ENCODE data around the gene CELSR1.

Gene CELSR1

GRCh38 chr22:46531581-46532175 lies 5.7 kb downstream of the CELSR1 start:
- TF ChIP-seq, protein P1, sequence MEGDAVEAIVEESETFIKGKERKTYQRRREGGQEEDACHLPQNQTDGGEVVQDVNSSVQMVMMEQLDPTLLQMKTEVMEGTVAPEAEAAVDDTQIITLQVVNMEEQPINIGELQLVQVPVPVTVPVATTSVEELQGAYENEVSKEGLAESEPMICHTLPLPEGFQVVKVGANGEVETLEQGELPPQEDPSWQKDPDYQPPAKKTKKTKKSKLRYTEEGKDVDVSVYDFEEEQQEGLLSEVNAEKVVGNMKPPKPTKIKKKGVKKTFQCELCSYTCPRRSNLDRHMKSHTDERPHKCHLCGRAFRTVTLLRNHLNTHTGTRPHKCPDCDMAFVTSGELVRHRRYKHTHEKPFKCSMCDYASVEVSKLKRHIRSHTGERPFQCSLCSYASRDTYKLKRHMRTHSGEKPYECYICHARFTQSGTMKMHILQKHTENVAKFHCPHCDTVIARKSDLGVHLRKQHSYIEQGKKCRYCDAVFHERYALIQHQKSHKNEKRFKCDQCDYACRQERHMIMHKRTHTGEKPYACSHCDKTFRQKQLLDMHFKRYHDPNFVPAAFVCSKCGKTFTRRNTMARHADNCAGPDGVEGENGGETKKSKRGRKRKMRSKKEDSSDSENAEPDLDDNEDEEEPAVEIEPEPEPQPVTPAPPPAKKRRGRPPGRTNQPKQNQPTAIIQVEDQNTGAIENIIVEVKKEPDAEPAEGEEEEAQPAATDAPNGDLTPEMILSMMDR (IDR thresholded peaks at IDR 0.05): no peak

DNA sequence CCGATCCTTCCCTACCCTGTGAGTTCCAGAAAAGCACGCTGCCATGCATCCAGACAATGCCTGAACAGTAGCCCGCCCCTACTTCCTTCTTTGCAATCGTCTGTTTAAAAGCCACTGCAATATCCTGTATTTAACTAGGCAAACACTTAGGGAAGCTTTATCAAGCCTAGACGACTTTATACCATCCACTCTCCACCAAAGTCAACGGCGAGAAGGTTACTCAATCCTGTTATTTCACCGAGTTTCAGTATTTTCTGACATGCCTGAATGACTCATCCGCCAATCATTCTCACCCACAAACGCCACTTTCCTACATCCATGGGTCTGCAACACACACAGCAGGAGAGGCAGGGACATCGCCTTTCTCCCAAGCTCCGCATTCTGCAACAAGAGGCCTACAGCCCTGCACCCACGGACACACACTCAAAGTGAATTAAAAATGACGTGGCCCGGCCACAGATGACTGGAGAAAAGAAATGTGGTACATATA lies 9.3 kb downstream of the CELSR1 start:
- TF ChIP-seq, protein P1 (IDR thresholded peaks at IDR 0.05): no peak

- TF ChIP-seq, protein P1 (IDR thresholded peaks at IDR 0.05): no peak
Observed at GRCh38 chr22:46526244-46526839, 11.1 kb downstream of the CELSR1 start.

DNA sequence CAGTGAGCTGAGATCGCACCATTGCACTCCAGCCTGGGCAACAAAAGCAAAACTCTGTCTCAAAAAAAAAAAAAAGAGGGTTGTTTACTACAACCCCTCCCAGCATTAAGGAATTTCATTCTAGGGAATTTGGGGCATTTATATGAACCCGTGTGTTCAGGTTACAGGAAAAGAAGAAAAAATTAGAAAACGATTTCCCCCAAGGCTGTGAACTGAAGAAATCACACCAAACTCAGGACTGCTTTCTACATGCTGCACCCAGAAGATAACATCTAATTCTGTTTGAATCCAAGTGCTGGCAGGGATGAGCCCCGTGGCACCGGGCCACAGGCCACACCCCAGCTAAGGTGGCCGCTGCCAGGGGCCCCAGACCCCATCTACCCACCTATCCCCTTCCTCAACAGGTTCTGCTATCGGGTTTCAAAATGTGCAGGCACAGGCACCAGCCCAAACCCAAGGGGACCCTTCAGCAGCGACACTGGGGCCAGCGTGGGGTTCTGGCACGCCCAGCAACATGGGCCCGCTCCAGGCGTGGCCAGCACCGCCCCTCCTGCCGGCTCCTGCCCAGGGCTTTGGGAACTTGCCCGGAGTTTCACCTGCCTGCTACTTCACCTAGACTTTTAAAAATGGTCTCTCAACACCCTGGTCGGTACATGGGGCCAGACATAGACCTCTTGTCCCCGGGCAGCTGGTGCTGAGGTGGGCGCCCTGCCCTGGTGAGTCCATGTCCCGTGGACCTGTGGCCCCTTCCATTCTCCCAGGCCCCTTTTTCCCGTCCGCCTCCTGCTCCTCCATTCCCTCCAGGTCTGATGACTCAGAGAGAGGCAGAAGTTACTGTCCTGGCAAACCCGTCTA lies 11.8 kb downstream of the CELSR1 start:
- TF ChIP-seq, protein P1 (IDR thresholded peaks at IDR 0.05): no peak

- TF ChIP-seq, protein P1 (IDR thresholded peaks at IDR 0.05): no peak
Observed at GRCh38 chr22:46524203-46524740, 13.1 kb downstream of the CELSR1 start.

GRCh38 chr22:46522797-46523196 lies 14.6 kb downstream of the CELSR1 start:
- TF ChIP-seq, protein P1 (IDR thresholded peaks at IDR 0.05): no peak

GRCh38 chr22:46521994-46522393 lies 15.4 kb downstream of the CELSR1 start:
- TF ChIP-seq, protein P1 (IDR thresholded peaks at IDR 0.05): no peak
